GM18508 (cell line): Measurements from ENCODE around the gene RUNX1.

Experiments used
- ATAC-seq: cut with Tn5 transposase; IDR thresholded peaks from one replicate; pipeline ENCODE4 v1.9.1; 2021; ENCODE audit warnings: moderate number of reproducible peaks; ENCODE audit not compliant: insufficient read depth, unreplicated experiment

The RUNX1 gene

DNA sequence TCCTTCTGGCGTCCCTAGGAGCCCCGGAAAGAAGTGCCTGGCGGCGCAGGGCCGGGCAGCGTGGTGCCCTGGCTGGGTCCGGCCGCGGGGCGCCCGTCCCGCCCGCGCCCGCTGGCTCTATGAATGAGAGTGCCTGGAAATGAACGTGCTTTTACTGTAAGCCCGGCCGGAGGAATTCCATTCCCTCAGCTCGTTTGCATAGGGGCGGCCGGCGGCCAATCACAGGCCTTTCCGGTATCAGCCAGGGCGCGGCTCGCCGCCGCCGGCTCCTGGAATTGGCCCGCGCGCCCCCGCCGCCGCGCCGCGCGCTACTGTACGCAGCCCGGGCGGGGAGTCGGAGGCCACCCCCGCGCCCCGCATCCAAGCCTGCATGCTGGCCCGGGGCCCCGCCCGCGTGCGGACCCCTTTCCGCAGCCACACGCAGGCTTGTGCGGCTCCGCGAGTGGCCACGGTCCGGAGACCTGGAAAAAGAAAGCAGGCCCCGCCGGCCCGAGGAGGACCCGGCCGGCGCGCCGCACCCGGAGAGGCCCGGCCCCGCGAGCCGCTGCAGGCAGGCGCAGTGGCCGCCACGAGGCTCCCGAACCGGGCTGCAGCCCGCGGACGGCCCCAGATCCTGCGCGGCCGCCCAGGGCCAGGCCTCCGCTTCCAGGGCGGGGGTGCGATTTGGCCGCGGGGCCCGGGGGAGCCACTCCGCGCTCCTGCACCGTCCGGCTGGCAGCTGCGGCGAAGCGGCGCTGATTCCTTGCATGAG, 160.4 kb downstream of the RUNX1 start:
- no peak for ATAC-seq

DNA sequence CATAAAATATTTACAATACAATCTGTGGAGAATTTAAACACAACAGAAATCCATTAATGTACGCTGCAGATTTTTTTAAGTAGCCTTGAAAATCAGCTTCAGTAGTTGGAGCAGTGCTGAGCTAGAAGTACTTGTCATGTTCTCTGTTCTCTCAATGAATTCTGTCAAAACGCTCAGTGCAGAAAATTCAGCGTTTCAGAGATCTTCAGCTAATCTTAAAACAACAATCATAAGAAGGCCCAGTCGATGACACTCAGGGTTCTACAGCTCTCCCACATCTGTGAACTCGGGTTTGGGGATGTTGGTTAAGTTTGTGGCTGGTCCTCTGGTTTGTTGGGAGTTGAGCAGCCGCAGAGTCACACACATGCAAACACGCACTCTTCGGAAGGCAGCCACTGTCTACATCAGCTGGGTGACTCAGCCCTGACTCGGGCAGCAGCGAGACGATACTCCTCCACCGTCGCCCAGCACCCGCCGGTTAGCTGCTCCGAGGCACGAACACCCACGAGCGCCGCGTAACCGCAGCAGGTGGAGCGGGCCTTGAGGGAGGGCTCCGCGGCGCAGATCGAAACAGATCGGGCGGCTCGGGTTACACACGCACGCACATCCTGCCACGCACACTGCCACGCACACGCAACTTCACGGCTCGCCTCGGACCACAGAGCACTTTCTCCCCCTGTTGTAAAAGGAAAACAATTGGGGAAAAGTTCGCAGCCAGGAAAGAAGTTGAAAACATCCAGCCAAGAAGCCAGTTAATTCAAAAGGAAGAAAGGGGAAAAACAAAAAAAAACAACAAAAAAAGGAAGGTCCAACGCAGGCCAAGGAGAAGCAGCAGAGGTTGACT, 161.2 kb downstream of the RUNX1 start:
- no peak for ATAC-seq

DNA sequence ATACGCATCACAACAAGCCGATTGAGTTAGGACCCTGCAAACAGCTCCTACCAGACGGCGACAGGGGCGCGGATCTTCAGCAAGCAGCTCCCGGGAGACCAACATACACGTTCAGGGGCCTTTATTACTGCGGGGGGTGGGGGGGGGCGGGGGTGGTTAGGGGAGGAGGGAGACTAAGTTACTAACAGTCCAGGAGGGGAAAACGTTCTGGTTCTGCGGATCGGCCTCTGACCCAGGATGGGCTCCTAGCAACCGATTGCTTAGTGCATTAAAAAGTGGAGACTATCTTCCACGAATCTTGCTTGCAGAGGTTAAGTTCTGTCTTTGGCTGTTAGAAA, 162.0 kb downstream of the RUNX1 start:
- no peak for ATAC-seq

DNA sequence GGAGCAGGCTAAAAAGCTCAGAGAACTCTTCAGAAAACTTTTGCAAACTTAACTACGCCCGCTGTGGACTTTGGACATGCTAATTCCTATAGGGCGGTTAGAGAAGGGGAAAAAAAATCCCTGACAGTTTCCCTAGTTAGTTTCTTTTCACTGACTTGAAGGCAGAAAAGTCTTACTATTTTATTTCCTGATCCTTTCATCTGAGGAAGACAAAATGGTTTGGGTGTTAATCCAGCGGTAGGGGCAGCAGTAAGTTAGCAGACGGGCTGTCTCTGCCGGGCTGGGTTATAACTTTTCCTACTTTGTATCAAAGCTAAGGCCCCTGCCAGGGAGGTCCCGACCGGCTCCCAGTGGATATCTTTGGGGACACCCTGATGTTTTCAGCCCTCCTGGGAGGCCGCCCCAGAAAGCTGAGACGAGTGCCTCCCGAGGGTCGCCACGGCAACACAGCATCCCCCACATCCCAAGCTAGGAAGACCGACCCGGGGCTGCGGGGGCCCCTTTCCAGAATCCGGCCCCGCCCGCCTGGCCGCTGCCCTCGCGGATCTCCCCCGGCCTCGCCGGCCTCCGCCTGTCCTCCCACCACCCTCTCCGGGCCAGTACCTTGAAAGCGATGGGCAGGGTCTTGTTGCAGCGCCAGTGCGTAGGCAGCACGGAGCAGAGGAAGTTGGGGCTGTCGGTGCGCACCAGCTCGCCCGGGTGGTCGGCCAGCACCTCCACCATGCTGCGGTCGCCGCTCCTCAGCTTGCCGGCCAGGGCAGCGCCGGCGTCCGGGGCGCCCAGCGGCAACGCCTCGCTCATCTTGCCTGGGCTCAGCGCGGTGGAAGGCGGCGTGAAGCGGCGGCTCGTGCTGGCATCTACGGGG, 162.6 kb downstream of the RUNX1 start:
- ATAC-seq, result no peak

- ATAC-seq, result no peak
These were observed 163.4 kb downstream of the RUNX1 start for GRCh38 chr21:34885626-34886239.

GRCh38 chr21:34885125-34885524, 164.0 kb downstream of the RUNX1 start:
- ATAC-seq, result no peak

GRCh38 chr21:34884346-34884929, 164.7 kb downstream of the RUNX1 start:
- ATAC-seq, result no peak

GRCh38 chr21:34883491-34884271, 165.4 kb downstream of the RUNX1 start:
- ATAC-seq, result no peak

GRCh38 chr21:34882719-34883131, 166.4 kb downstream of the RUNX1 start:
- no peak for ATAC-seq

DNA sequence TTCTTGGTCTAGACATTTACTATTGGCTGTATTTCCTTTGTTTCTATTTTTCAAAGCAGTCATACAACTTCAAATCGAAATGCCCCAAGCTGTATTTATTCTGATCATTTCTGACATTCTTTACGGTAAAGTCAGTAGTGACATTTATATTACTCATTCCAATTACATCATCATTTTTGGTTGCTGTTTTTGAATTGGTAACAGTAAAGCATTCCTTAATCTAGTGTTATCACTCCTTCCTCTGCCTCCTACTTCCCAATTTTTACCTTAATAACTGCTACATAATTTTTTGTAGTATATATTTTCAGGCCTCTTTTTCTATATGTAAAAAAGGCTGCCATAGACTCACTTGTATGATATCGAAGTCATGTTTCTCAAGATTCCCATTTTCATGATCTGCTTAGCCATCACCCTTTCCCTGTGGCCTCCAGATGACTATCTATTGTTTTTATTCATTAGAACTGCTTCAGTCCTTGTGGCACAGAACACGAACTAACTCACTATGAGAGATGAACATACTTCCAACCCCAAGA, 167.2 kb downstream of the RUNX1 start:
- no peak for ATAC-seq

DNA sequence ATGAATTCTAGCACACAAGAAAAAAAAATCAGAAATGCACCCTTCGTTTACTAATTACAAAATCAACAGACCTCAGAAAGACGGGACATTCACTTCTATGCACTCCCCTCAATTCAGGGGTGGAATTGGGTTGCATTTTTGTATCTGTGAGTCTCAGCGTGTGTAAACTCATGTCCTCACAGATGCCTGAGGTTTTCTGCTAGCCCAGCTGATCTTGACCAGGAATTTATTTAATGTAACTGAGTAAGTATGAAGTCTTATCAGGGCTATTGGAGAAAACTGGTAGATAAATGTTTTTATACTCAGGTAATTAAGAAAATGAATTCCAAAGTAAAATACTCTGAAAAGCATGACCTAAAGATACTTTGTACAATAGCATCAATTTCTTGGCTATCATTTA, 167.7 kb downstream of the RUNX1 start:
- ATAC-seq, result no peak

DNA sequence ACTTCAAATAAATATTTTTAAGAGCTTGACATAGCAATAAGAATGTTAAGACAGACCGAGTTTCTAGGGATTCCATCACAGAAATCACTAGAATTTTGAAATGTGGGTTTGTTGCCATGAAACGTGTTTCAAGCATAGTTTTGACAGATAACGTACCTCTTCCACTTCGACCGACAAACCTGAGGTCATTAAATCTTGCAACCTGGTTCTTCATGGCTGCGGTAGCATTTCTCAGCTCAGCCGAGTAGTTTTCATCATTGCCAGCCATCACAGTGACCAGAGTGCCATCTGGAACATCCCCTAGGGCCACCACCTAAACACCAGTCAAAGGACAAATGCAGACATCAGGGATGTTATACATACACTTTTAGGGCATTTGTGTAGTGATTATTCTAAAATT, 168.7 kb downstream of the RUNX1 start:
- ATAC-seq, result no peak

- ATAC-seq, result no peak
These were observed 170.2 kb downstream of the RUNX1 start for GRCh38 chr21:34878940-34879339.

- no peak for ATAC-seq
These were observed 170.6 kb downstream of the RUNX1 start for GRCh38 chr21:34878501-34878900.

GRCh38 chr21:34877485-34878128, 171.5 kb downstream of the RUNX1 start:
- no peak for ATAC-seq

- ATAC-seq, result no peak
These were observed 173.3 kb downstream of the RUNX1 start for GRCh38 chr21:34875830-34876229.

GRCh38 chr21:34874684-34875513, 174.2 kb downstream of the RUNX1 start:
- ATAC-seq, result no peak
